Tibial nerve (tissue), 4 donors: ENCODE measurements around the gene RPLP2. TPM values are rescaled to one million over a fixed set of nuclear protein-coding genes. Genes with fewer than 3 reads are reported as not detected.
A peak's percentile ranks its signal among the peaks of the same experiment; 100 is the strongest.

ENCODE experiments used
- DNase-seq, 2 donors: peaks; one replicate each; pipeline ENCODE4 v3.0.0-alpha.2; 2019; ENCODE audit warnings: low spot score in 2 of 2
- H3K27ac ChIP-seq, 4 donors: fragments of 200-600 bp; sonication (generic) in 3 of 4; one replicate each; pipeline ENCODE4 v1.5.1; 2017 to 2019; ENCODE audit warnings: mild to moderate bottlenecking in 1 of 4
- H3K27me3 ChIP-seq, 2 donors: fragments of 200-600 bp; sonication (generic) in 1 of 2; one replicate each; pipeline versions ENCODE4 v1.5.1 to v1.6.0; 2017 to 2019
- H3K36me3 ChIP-seq, 3 donors: fragments of 200-600 bp; sonication (generic); one replicate each; pipeline ENCODE4 v1.5.1; 2018 to 2019
- H3K4me1 ChIP-seq, 4 donors: fragments of 200-600 bp; sonication (generic) in 3 of 4; one replicate each; pipeline ENCODE4 v1.5.1; 2017 to 2019
- H3K4me3 ChIP-seq, 4 donors: fragments of 200-600 bp; sonication (generic) in 3 of 4; one replicate each; pipeline ENCODE4 v1.5.1; 2017 to 2019; ENCODE audit warnings: mild to moderate bottlenecking in 1 of 4, moderate library complexity in 1 of 4
- H3K9me3 ChIP-seq, 4 donors: fragments of 200-600 bp; sonication (generic) in 3 of 4; one replicate each; pipeline ENCODE4 v1.5.1; 2017 to 2019
- EP300 ChIP-seq, 2 donors: sonication (generic); formaldehyde crosslinking; IDR thresholded peaks; one replicate each; pipeline ENCODE4 v1.6.1; 2017; ENCODE audit warnings: antibody characterized with exemption in 2 of 2, mild to moderate bottlenecking in 1 of 2
- POLR2A ChIP-seq, 2 donors: fragments of 450-650 bp; IDR thresholded peaks; one replicate each; pipeline ENCODE4 v1.6.1; 2017; ENCODE audit warnings: antibody characterized with exemption in 2 of 2, mild to moderate bottlenecking in 2 of 2, moderate library complexity in 2 of 2
- WGBS, 2 donors: methylation state at CpG; one replicate each; pipeline ENCODE4 v1.1.5; 2018; 5-methylcytosine and 5-hydroxymethylcytosine counted together
- total RNA-seq, 4 donors: library from RNA; depleted of rRNA; stranded (reverse); fragments of >200 nt; gene quantifications; one replicate each; pipeline ENCODE4 v1.1.0, GENCODE V29; 2016
- TF ChIP-seq, protein P1 (sequence below), 5 experiments: fragments of 200-600 bp in 3 of 5; fragments of 450-650 bp in 2 of 5; sonication (generic) in 3 of 5; IDR thresholded peaks; one replicate each; pipeline ENCODE4 v1.5.1; 2016 to 2019; ENCODE audit warnings: antibody characterized with exemption in 5 of 5, mild to moderate bottlenecking in 3 of 5, moderate library complexity in 2 of 5

Gene RPLP2
- total RNA-seq, 4 donors from 2014 or later, result 404 to 765 (median 584) TPM

DNA sequence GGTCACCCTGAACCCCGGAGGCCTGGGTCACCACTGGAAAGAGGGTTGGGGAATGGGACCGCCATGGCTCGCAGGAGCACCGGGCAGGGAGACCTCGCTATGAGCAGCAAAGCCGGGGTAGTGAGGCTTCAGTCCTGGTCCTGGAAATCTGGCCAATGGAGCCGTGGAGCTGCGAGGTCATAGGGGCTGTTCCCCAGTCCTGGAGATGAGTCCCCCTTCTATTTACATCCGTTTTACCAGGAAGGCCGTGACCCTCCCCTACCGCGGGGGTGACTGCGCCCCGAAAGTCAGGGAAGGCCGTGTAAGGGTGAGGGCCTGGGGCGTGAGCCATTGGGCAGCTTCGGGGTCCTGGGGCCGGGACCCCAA, 5.2 kb upstream of the RPLP2 start:
- DNase-seq, result no peak
- peak overlapping the region; percentile 67 to 94 (median 90) for H3K27ac ChIP-seq
- peaks cover 0 to 40% (median 18%) of the 10 kb centered on the region in 4 donors for H3K4me1 ChIP-seq
- H3K4me3 ChIP-seq, result peak overlapping the region; percentile 24 to 70 (median 58)
- TF ChIP-seq EP300 (IDR thresholded peaks at IDR 0.05), result no peak
- TF ChIP-seq, protein P1, sequence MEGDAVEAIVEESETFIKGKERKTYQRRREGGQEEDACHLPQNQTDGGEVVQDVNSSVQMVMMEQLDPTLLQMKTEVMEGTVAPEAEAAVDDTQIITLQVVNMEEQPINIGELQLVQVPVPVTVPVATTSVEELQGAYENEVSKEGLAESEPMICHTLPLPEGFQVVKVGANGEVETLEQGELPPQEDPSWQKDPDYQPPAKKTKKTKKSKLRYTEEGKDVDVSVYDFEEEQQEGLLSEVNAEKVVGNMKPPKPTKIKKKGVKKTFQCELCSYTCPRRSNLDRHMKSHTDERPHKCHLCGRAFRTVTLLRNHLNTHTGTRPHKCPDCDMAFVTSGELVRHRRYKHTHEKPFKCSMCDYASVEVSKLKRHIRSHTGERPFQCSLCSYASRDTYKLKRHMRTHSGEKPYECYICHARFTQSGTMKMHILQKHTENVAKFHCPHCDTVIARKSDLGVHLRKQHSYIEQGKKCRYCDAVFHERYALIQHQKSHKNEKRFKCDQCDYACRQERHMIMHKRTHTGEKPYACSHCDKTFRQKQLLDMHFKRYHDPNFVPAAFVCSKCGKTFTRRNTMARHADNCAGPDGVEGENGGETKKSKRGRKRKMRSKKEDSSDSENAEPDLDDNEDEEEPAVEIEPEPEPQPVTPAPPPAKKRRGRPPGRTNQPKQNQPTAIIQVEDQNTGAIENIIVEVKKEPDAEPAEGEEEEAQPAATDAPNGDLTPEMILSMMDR (IDR thresholded peaks at IDR 0.05), result no peak
- TF ChIP-seq POLR2A (IDR thresholded peaks at IDR 0.05), result no peak
- H3K36me3 ChIP-seq, result peaks cover 0 to 38% (median 0%) of the 10 kb centered on the region in 3 donors
- WGBS, 2 donors, result 0 to 1% methylated on average over 1 to 16 of the region's 18 CpGs
- H3K27me3 ChIP-seq, result no peaks in the 10 kb centered on the region
- H3K9me3 ChIP-seq, result no peaks in the 10 kb centered on the region

DNA sequence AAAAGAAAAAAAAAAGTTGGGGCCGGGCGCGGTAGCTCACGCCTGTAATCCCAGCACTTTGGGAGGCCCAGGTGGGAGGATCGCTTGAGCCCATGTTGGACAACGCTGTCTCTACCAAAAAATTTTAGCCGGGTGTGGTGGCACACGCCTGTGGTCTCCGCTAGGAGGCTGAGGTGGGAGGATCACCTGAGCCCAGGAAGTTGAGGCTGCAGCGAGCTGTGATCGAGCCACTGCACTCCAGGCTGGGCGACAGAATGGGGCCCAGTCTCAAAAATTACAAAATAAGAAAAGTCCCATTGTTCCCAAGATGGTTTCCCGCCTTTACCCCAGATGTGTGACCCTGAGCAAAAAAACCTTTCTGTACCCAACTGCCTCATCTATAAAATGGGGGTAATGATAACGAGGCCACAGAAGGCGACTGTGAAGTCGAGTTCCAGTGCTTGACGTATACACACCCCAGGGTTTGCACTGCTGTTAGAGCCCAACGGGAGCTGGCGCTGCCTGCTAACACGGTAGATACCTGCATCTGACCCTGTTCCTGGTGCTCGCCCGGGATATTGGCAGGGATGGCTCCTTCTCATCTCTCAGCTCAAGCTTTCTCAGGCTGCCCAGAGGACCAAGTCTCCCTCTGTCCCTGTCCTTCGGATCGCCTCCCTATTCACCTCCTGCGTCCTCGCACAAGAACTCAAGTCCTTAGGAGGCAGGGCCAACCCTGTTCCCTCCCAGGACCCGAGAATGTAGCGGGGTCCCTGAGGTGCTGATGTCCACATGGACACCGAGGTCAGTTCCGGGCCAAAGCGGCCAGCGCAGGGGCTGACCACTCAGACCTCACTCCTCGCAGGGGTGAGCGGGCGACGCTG, 1.1 kb upstream of the RPLP2 start:
- H3K36me3 ChIP-seq, result peaks cover 0 to 27% (median 7%) of the 10 kb centered on the region in 3 donors
- peak overlapping the region; percentile 71 to 92 (median 84) for H3K4me3 ChIP-seq
- no peak for DNase-seq
- peak overlapping the region; percentile 96 to 98 (median 97) for H3K27ac ChIP-seq
- no peak for TF ChIP-seq POLR2A (IDR thresholded peaks at IDR 0.05)
- H3K4me1 ChIP-seq, result peaks cover 0 to 57% (median 31%) of the 10 kb centered on the region in 4 donors
- H3K9me3 ChIP-seq, result no peaks in the 10 kb centered on the region
- no peaks in the 10 kb centered on the region for H3K27me3 ChIP-seq
- 30 to 39% methylated on average over 27 to 35 of the region's 36 CpGs for WGBS, 2 donors

DNA sequence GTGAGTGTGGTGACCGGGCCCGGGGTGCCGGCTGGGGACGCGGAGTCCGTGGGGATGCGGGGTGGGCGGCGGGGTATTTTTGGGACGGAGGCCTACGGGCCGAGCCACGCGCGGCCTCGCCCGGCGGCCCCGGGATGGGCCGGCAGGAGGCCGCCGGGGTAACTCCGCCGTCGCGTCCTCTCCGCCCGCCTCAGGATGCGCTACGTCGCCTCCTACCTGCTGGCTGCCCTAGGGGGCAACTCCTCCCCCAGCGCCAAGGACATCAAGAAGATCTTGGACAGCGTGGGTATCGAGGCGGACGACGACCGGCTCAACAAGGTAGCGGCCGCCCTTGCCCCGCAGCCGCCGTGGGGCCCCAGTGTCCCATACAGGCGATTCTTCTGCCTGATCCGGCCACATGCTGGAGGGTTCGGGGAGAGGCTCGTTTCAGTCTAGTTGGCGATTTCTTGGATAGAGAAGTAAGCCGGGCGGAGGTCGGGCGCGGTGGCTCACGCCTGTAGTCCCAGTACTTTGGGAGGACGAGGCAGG, 337 bp downstream of the RPLP2 start:
- DNase-seq, result no peak
- Histone ChIP-seq H3K4me3 (peak overlapping the region; percentile 71 to 92 (median 84)), H3K4me1 (peaks cover 0 to 43% (median 21%) of the 10 kb centered on the region in 4 donors), H3K27ac (peak overlapping the region; percentile 96 to 98 (median 97)), H3K36me3 (peaks cover 0 to 39% (median 7%) of the 10 kb centered on the region in 3 donors), H3K27me3 (no peaks in the 10 kb centered on the region), H3K9me3 (no peaks in the 10 kb centered on the region)
- 1% methylated on average over 14 to 47 of the region's 55 CpGs for WGBS, 2 donors
- TF ChIP-seq POLR2A (IDR thresholded peaks at IDR 0.05) (peak in 1 of 2 donors; percentile 59), EP300 (IDR thresholded peaks at IDR 0.05) (no peak)
- TF ChIP-seq, protein P1 (IDR thresholded peaks at IDR 0.05), result peak in 1 of 5 experiments; percentile 27

DNA sequence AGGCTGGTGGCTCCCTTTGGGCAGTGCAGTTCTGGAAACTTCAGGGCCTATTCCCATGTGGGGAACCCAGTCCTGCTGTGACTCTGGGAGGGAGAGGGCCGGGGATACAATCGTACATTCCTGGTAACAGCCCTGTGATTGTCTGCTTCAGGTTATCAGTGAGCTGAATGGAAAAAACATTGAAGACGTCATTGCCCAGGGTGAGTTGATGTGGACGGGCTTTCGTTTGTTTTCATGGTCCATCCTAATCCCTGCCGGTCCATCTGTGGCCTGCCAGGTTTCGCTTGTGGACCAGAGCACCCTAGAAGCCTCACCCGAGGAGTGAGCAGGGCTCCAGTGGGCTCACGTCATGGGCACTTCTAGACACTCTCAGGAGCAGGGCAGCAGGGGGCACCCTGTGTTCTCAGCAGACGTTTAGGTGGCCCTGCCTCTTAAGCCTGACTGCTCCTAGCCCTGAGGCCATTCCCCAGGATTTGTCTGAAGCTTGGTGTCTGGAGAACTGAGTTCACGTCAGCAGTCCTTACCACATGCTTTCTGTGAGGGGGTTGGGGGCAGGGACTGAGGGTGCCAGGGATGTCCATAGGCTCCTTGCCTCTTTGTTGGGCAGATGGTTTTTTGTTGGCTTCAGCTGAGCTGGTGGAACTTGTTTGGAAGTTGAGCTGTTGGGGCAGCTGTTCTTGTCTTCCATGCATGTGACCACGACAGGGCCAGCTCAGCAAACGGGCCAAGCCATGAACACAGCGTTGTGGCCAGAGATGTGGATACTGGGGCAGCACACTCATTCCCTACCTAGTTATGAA, 1.9 kb downstream of the RPLP2 start:
- Histone ChIP-seq H3K4me3 (peak overlapping the region in 1 of 4 donors; percentile 90), H3K36me3 (peaks cover 0 to 47% (median 7%) of the 10 kb centered on the region in 3 donors), H3K9me3 (no peaks in the 10 kb centered on the region), H3K27me3 (no peaks in the 10 kb centered on the region), H3K27ac (peak overlapping the region in 2 of 4 donors; percentile 96 to 97), H3K4me1 (peaks cover 0 to 34% (median 21%) of the 10 kb centered on the region in 4 donors)
- DNase-seq, result no peak
- 66 to 72% methylated on average over 14 of the region's 14 CpGs for WGBS, 2 donors
- TF ChIP-seq EP300 (IDR thresholded peaks at IDR 0.05), result no peak
- TF ChIP-seq, protein P1 (IDR thresholded peaks at IDR 0.05), result no peak

DNA sequence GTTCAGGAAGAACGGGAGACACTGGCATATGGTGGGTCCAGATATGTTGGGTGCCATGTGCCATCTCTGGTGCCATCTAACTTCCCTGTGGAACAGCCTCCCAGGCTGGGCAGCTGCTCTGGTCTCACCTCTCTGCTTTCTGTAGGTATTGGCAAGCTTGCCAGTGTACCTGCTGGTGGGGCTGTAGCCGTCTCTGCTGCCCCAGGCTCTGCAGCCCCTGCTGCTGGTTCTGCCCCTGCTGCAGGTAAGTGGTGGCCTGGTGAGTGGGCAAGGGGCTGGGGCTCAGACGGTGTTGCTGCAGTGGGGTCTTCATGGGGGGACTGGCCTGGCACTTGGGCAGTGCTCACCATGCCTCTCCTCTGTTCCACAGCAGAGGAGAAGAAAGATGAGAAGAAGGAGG, 2.6 kb downstream of the RPLP2 start:
- no peak for DNase-seq
- no peak for TF ChIP-seq EP300 (IDR thresholded peaks at IDR 0.05)
- no peak for TF ChIP-seq POLR2A (IDR thresholded peaks at IDR 0.05)
- TF ChIP-seq, protein P1 (IDR thresholded peaks at IDR 0.05), result no peak
- H3K36me3 ChIP-seq, result peaks cover 0 to 47% (median 7%) of the 10 kb centered on the region in 3 donors
- 80 to 86% methylated on average over 3 of the region's 3 CpGs for WGBS, 2 donors
- H3K27ac ChIP-seq, result no peak overlapping the region
- H3K4me3 ChIP-seq, result no peak overlapping the region
- H3K9me3 ChIP-seq, result no peaks in the 10 kb centered on the region
- no peaks in the 10 kb centered on the region for H3K27me3 ChIP-seq
- peaks cover 0 to 34% (median 21%) of the 10 kb centered on the region in 4 donors for H3K4me1 ChIP-seq
